Activated CD8-positive, alpha-beta T cell treated with anti-CD3 and anti-CD28 coated beads for 36 hours (primary cell): Measurements from ENCODE around the gene TAS1R2. TPM values are rescaled to one million over a fixed set of nuclear protein-coding genes. Genes with fewer than 3 reads are reported as not detected.

Experiments
- ATAC-seq: fragments of 200-7000 bp; cut with Tn5 transposase; one replicate; pipeline ENCODE4 v1.10.0; 2021; ENCODE audit warnings: mild to moderate bottlenecking, moderate library complexity
- CTCF ChIA-PET: fragments of 350-600 bp; sonication (Branson Sonifier 250); formaldehyde crosslinking; loops from one replicate; lab custom pipeline; 2021; ENCODE audit warnings: antibody characterized with exemption; lab: Charles Lee
- POLR2A ChIA-PET: fragments of 350-600 bp; sonication (Branson Sonifier 250); formaldehyde crosslinking; loops from one replicate; lab custom pipeline; 2021; ENCODE audit warnings: antibody characterized with exemption; lab: Charles Lee
- DNase-seq: peaks from one replicate; pipeline ENCODE4 v3.0.0-alpha.2; 2020
- H3K27ac Mint-ChIP-seq: one replicate; pipeline ENCODE4 v1.8.0; 2021; ENCODE audit warnings: mild to moderate bottlenecking, mixed read lengths
- H3K27me3 Mint-ChIP-seq: one replicate; pipeline ENCODE4 v1.8.0; 2021; ENCODE audit warnings: mixed read lengths
- H3K36me3 Mint-ChIP-seq: one replicate; pipeline ENCODE4 v1.8.0; 2021; ENCODE audit warnings: low read depth, mixed read lengths
- H3K4me1 Mint-ChIP-seq: one replicate; pipeline ENCODE4 v1.8.0; 2021; ENCODE audit warnings: low read depth, mixed read lengths
- H3K4me3 Mint-ChIP-seq: one replicate; pipeline ENCODE4 v1.8.0; 2021; ENCODE audit warnings: mild to moderate bottlenecking, moderate library complexity, mixed read lengths
- H3K9me3 Mint-ChIP-seq: one replicate; pipeline ENCODE4 v1.8.0; 2021; ENCODE audit warnings: mixed read lengths
- CTCF ChIP-seq: fragments of 200-600 bp; IDR thresholded peaks from one replicate; pipeline ENCODE4 v1.8.0; 2022; ENCODE audit warnings: antibody characterized with exemption, mild to moderate bottlenecking
- intact Hi-C: fragments of 100-400 bp; cut with micrococcal nuclease; formaldehyde crosslinking; loops from one replicate; pipeline ENCODE4 v1.10.0; 2022
- total RNA-seq, 2 experiments: library from RNA; stranded (reverse); gene quantifications; one replicate each; pipeline ENCODE4 v1.2.3, GENCODE V29; 2021

TAS1R2 gene
- total RNA-seq, 2 experiments from 2014 or later, result not detected

- Mint-ChIP-seq H3K27ac (no peak overlapping the region), H3K4me1 (no peaks in the 10 kb centered on the region), H3K27me3 (peaks cover 14% of the 10 kb centered on the region), H3K9me3 (no peaks in the 10 kb centered on the region), H3K4me3 (no peak overlapping the region), H3K36me3 (no peaks in the 10 kb centered on the region)
- ChIA-PET CTCF (interaction anchor here (1.2 kb wide), 2 partner anchors 11 to 129 kb away, joined by 3 to 5 read pairs; no protein-coding TSS in a partner anchor), POLR2A (interaction anchor here (0.6 kb wide), 1 partner anchor 1298 kb away, joined by 3 read pairs; no protein-coding TSS in a partner anchor)
- no peak for ATAC-seq
- TF ChIP-seq CTCF, result no peak
- intact Hi-C loops, result no loop called here
- no peak for DNase-seq
Measured at GRCh38 chr1:18809953-18810899, 49.2 kb downstream of the TAS1R2 start.

- ChIA-PET POLR2A (no interaction called here), CTCF (no interaction called here)
- H3K27ac Mint-ChIP-seq, result no peak overlapping the region
- intact Hi-C loops, result no loop called here
- TF ChIP-seq CTCF, result no peak
- H3K4me1 Mint-ChIP-seq, result no peaks in the 10 kb centered on the region
- H3K4me3 Mint-ChIP-seq, result no peak overlapping the region
- H3K27me3 Mint-ChIP-seq, result peaks cover 13% of the 10 kb centered on the region
- H3K9me3 Mint-ChIP-seq, result no peaks in the 10 kb centered on the region
- H3K36me3 Mint-ChIP-seq, result no peaks in the 10 kb centered on the region
- DNase-seq (no peak), ATAC-seq (no peak)
Measured at GRCh38 chr1:18808550-18808949, 50.9 kb downstream of the TAS1R2 start.

GRCh38 chr1:18807334-18808063, 52.0 kb downstream of the TAS1R2 start:
- Mint-ChIP-seq H3K9me3 (no peaks in the 10 kb centered on the region), H3K4me1 (no peaks in the 10 kb centered on the region), H3K27me3 (peaks cover 13% of the 10 kb centered on the region), H3K36me3 (no peaks in the 10 kb centered on the region), H3K27ac (no peak overlapping the region), H3K4me3 (no peak overlapping the region)
- DNase-seq, result no peak
- no peak for ATAC-seq
- no peak for TF ChIP-seq CTCF
- intact Hi-C loops, result no loop called here
- ChIA-PET POLR2A (no interaction called here), CTCF (no interaction called here)

GRCh38 chr1:18805925-18806849, 53.3 kb downstream of the TAS1R2 start:
- no peak for DNase-seq
- no peak for TF ChIP-seq CTCF
- H3K9me3 Mint-ChIP-seq, result no peaks in the 10 kb centered on the region
- H3K4me1 Mint-ChIP-seq, result no peaks in the 10 kb centered on the region
- CTCF ChIA-PET, result interaction anchor here (0.9 to 1.7 kb wide), 3 partner anchors 15 to 70 kb away, joined by 3 to 4 read pairs (median 3); no protein-coding TSS in a partner anchor
- POLR2A ChIA-PET, result no interaction called here
- no peak overlapping the region for H3K27ac Mint-ChIP-seq
- ATAC-seq, result no peak
- no peak overlapping the region for H3K4me3 Mint-ChIP-seq
- H3K27me3 Mint-ChIP-seq, result peaks cover 10% of the 10 kb centered on the region
- no peaks in the 10 kb centered on the region for H3K36me3 Mint-ChIP-seq
- intact Hi-C loops, result no loop called here
